ENCODE data around the gene PGA5. TPM values are rescaled to one million over a fixed set of nuclear protein-coding genes. Genes with fewer than 3 reads are reported as not detected.
A peak's percentile ranks its signal among the peaks of the same experiment; 100 is the strongest.

The PGA5 gene
- total RNA-seq, 1 donor from 2014 or later: not detected

GRCh38 chr11:61281581-61282250 lies 40.7 kb downstream of the PGA5 start:
- H3K36me3 ChIP-seq: peaks cover 11% of the 10 kb centered on the region
- peak; percentile 27 for DNase-seq
- H3K9me3 ChIP-seq (replicated peaks): peaks cover 4% of the 10 kb centered on the region
- H3K27me3 ChIP-seq (ENCODE audit: low read depth): no peaks in the 10 kb centered on the region
- TF ChIP-seq CTCF (IDR thresholded peaks at IDR 0.05; ENCODE audit: borderline replicate concordance): no peak
- no peaks in the 10 kb centered on the region for H3K4me1 ChIP-seq
- intact Hi-C loops (cut with micrococcal nuclease): no loop called here
- H3K27ac ChIP-seq (replicated peaks): no peak overlapping the region
- no peak overlapping the region for H3K4me3 ChIP-seq

- TF ChIP-seq CTCF (IDR thresholded peaks at IDR 0.05; ENCODE audit: borderline replicate concordance): no peak
- H3K4me3 ChIP-seq: no peak overlapping the region
- H3K9me3 ChIP-seq (replicated peaks): peaks cover 4% of the 10 kb centered on the region
- H3K4me1 ChIP-seq: no peaks in the 10 kb centered on the region
- intact Hi-C loops (cut with micrococcal nuclease): no loop called here
- no peak overlapping the region for H3K27ac ChIP-seq (replicated peaks)
- H3K36me3 ChIP-seq: peaks cover 11% of the 10 kb centered on the region
- no peaks in the 10 kb centered on the region for H3K27me3 ChIP-seq (ENCODE audit: low read depth)
- no peak for DNase-seq
These were observed 42.6 kb downstream of the PGA5 start for GRCh38 chr11:61283613-61284012.

- Histone ChIP-seq H3K4me3 (no peak overlapping the region), H3K9me3 (replicated peaks) (peaks cover 4% of the 10 kb centered on the region)
- TF ChIP-seq CTCF (IDR thresholded peaks at IDR 0.05; ENCODE audit: borderline replicate concordance): no peak
These were observed 46.5 kb downstream of the PGA5 start for GRCh38 chr11:61287338-61287977.

GRCh38 chr11:61290905-61291690 lies 50.1 kb downstream of the PGA5 start:
- Histone ChIP-seq H3K4me1 (peaks cover 28% of the 10 kb centered on the region), H3K27me3 (ENCODE audit: low read depth) (no peaks in the 10 kb centered on the region), H3K4me3 (no peak overlapping the region), H3K36me3 (no peaks in the 10 kb centered on the region), H3K27ac (replicated peaks) (no peak overlapping the region), H3K9me3 (replicated peaks) (no peaks in the 10 kb centered on the region)
- no peak for DNase-seq
- intact Hi-C loops (cut with micrococcal nuclease): no loop called here
- TF ChIP-seq CTCF (IDR thresholded peaks at IDR 0.05; ENCODE audit: borderline replicate concordance): no peak

More at GRCh38 chr11:61287338-61287977, 46.5 kb downstream of the PGA5 start:
- no peaks in the 10 kb centered on the region for H3K27me3 ChIP-seq (ENCODE audit: low read depth)
- H3K4me1 ChIP-seq: no peaks in the 10 kb centered on the region
- H3K36me3 ChIP-seq: peaks cover 6% of the 10 kb centered on the region
- H3K27ac ChIP-seq (replicated peaks): no peak overlapping the region
- intact Hi-C loops (cut with micrococcal nuclease): no loop called here
- DNase-seq: no peak

- DNase-seq: no peak
- intact Hi-C loops (cut with micrococcal nuclease): no loop called here
- Histone ChIP-seq H3K9me3 (replicated peaks) (no peaks in the 10 kb centered on the region), H3K4me1 (peaks cover 32% of the 10 kb centered on the region), H3K27me3 (ENCODE audit: low read depth) (no peaks in the 10 kb centered on the region), H3K36me3 (no peaks in the 10 kb centered on the region), H3K4me3 (no peak overlapping the region), H3K27ac (replicated peaks) (no peak overlapping the region)
- no peak for TF ChIP-seq CTCF (IDR thresholded peaks at IDR 0.05; ENCODE audit: borderline replicate concordance)
These were observed 51.4 kb downstream of the PGA5 start for GRCh38 chr11:61292356-61292755.

All from left ventricle myocardium inferior (tissue), 1 donor.